Common myeloid progenitor, CD34-positive (primary cell): ENCODE data around the gene RTBDN.

Experiments
- CTCF ChIA-PET: fragments of 350-600 bp; sonication (Branson Sonifier 250); formaldehyde crosslinking; loops from one replicate; lab custom pipeline; 2021; ENCODE audit warnings: antibody characterized with exemption; lab: Charles Lee
- POLR2A ChIA-PET: fragments of 350-600 bp; sonication (Branson Sonifier 250); formaldehyde crosslinking; loops from one replicate; lab custom pipeline; 2021; ENCODE audit warnings: antibody characterized with exemption; lab: Charles Lee
- DNase-seq, 3 donors: peaks; one replicate each; pipeline versions ENCODE4 v3.0.0 to v3.0.0-alpha.2; 2013
- H3K27ac ChIP-seq, 2 experiments: 1 replicate in 1 of 2; 2 replicates in 1 of 2; pipeline ENCODE4 v1.7.0; 2013; ENCODE audit warnings: inconsistent platforms in 2 of 2, low read length in 2 of 2, mild to moderate bottlenecking in 2 of 2, low read depth in 1 of 2, moderate library complexity in 1 of 2; ENCODE audit not compliant: severe bottlenecking in 2 of 2, insufficient read depth in 1 of 2, poor library complexity in 1 of 2
- H3K27me3 ChIP-seq, 5 experiments: replicated peaks in 2 of 5; 1 replicate in 3 of 5; 2 replicates in 2 of 5; pipeline versions ENCODE4 v1.6.1 to v1.7.0; 2013; ENCODE audit warnings: low read length in 4 of 5, mild to moderate bottlenecking in 2 of 5, moderate library complexity in 2 of 5, inconsistent platforms in 1 of 5; ENCODE audit not compliant: insufficient read depth in 5 of 5, control insufficient read depth in 4 of 5
- H3K36me3 ChIP-seq, 4 experiments: 1 replicate in 2 of 4; 2 replicates in 2 of 4; pipeline versions ENCODE4 v1.6.1 to v1.7.0; 2013; ENCODE audit warnings: low read length in 3 of 4, control low read depth in 1 of 4, mild to moderate bottlenecking in 1 of 4; ENCODE audit not compliant: control insufficient read depth in 4 of 4, insufficient read depth in 4 of 4
- H3K4me1 ChIP-seq, 4 experiments: 1 replicate in 3 of 4; 2 replicates in 1 of 4; pipeline versions ENCODE4 v1.6.1 to v1.7.1; 2013; ENCODE audit warnings: low read length in 3 of 4, mild to moderate bottlenecking in 3 of 4, control low read depth in 1 of 4, inconsistent platforms in 1 of 4, moderate library complexity in 1 of 4; ENCODE audit not compliant: control insufficient read depth in 4 of 4, insufficient read depth in 4 of 4; ENCODE audit errors: control extremely low read depth in 1 of 4
- H3K4me3 ChIP-seq, 7 experiments: 1 replicate in 4 of 7; 2 replicates in 3 of 7; pipeline versions ENCODE4 v1.5.1 to v1.7.0; 2013; ENCODE audit warnings: mild to moderate bottlenecking in 7 of 7, low read length in 6 of 7, moderate library complexity in 6 of 7, inconsistent platforms in 2 of 7, low read depth in 2 of 7, control low read depth in 1 of 7; ENCODE audit not compliant: insufficient read depth in 4 of 7, control insufficient read depth in 1 of 7; ENCODE audit errors: extremely low read depth in 1 of 7
- H3K9me3 ChIP-seq, 5 experiments: 1 replicate in 4 of 5; 2 replicates in 1 of 5; pipeline versions ENCODE4 v1.6.1 to v1.7.1; 2013; ENCODE audit warnings: low read length in 4 of 5, mild to moderate bottlenecking in 2 of 5, inconsistent platforms in 1 of 5, low read depth in 1 of 5, moderate library complexity in 1 of 5; ENCODE audit not compliant: control insufficient read depth in 4 of 5, insufficient read depth in 2 of 5; ENCODE audit errors: control extremely low read depth in 1 of 5
- WGBS: methylation state at CpG from one replicate; pipeline ENCODE4 v1.1.5; 2013; ENCODE audit not compliant: insufficient coverage; 5-methylcytosine and 5-hydroxymethylcytosine counted together

The RTBDN gene

DNA sequence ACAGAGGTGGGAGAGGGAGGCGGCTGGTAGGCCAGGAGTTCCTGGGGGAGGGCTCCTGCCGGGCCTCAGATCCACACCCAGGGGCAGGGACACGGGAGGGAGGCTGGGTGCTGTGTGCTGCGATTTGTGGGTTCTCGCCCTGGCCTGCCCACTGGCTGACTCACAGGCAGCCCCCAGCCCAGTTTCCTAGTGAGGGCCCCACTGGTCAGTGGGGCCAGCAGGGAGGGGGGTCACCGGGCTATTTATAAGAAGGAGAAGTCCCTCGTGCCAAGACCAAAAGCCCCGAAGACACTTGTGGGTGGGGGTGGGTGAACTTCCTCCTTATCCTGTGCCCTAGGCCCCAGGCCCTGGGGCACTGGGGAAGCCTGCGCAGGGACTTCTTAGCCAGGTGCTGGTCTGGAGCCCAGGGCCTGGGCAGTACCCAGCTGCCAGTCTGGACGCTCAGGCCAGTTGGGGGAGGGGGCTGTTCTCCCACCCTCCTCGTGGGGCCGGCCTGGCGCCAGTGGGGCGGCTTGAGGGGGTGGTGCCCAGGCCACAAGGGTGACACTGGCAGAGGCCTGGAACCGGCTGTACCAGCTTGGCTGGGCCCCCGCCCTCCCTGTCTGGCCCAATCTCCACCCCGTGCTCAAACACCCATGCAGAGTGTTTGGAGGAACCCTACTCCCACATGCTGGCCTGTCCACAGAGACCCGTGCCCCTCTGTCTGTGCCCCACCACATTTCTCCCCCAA is 48.1 kb downstream of the RTBDN start:
- peak overlapping the region in 4 of 7 experiments; percentile 40 to 57 (median 51) for H3K4me3 ChIP-seq
- peak overlapping the region; percentile 75 to 85 for H3K27ac ChIP-seq
- POLR2A ChIA-PET: interaction anchor here (0.7 to 12.0 kb wide), 2 partner anchors 10 to 99 kb away, joined by 3 to 198 read pairs; partner anchors contain the start of gene HOOK2

DNA sequence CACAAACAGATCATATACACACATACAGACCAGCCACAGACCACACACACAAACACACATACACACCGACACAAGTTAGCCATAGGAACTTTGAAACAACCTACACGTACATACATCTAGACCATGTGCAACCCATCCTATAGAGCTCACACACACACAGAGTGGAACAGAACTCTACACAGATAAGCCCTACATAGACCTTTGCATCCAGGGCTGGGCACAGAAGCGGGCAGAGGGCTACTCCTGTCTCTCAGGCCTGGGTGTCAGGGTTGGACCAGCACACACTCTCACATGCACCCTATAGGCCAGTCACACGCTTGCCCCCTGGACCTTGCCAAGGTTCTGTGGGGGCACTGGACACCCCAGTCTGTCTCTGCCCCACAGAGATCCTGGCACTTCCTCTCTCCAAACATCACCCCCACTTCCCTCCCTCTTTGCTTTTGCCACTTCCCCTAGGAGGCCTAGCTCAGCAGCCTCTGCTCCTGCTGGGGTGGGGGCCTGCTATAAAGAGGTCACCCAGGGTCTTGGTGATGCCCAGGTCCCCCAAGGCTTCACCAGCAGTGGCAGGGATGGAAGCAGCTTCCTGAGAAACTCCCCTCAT is 48.8 kb downstream of the RTBDN start:
- ChIA-PET CTCF (interaction anchor here (0.9 to 1.1 kb wide), 2 partner anchors 9 to 11 kb away, joined by 4 to 10 read pairs; no protein-coding TSS in a partner anchor), POLR2A (interaction anchor here (0.7 to 12.0 kb wide), 3 partner anchors 7 to 99 kb away, joined by 3 to 198 read pairs (median 79); partner anchors contain the start of genes HOOK2 and JUNB)
- Histone ChIP-seq H3K4me1 (peaks cover 28 to 86% (median 86%) of the 10 kb centered on the region in 4 experiments), H3K36me3 (no peaks in the 10 kb centered on the region), H3K9me3 (no peaks in the 10 kb centered on the region), H3K4me3 (peak overlapping the region in 4 of 7 experiments; percentile 40 to 57 (median 51)), H3K27me3 (no peaks in the 10 kb centered on the region), H3K27ac (peak overlapping the region; percentile 75 to 85)
- WGBS: 55% methylated on average over 4 of the region's 4 CpGs
- peak in 2 of 3 donors; percentile 63 to 68 for DNase-seq

More for the DNA sequence above, 48.1 kb downstream of the RTBDN start:
- H3K27me3 ChIP-seq: no peaks in the 10 kb centered on the region
- H3K36me3 ChIP-seq: no peaks in the 10 kb centered on the region
- CTCF ChIA-PET: interaction anchor here (0.9 to 3.5 kb wide), 3 partner anchors 9 to 10 kb away, joined by 4 to 47 read pairs (median 10); no protein-coding TSS in a partner anchor
- no peaks in the 10 kb centered on the region for H3K9me3 ChIP-seq
- 14% methylated on average over 10 of the region's 18 CpGs for WGBS
- H3K4me1 ChIP-seq: peaks cover 29 to 93% (median 91%) of the 10 kb centered on the region in 4 experiments
- DNase-seq: peak in 2 of 3 donors; percentile 79 to 85

DNA sequence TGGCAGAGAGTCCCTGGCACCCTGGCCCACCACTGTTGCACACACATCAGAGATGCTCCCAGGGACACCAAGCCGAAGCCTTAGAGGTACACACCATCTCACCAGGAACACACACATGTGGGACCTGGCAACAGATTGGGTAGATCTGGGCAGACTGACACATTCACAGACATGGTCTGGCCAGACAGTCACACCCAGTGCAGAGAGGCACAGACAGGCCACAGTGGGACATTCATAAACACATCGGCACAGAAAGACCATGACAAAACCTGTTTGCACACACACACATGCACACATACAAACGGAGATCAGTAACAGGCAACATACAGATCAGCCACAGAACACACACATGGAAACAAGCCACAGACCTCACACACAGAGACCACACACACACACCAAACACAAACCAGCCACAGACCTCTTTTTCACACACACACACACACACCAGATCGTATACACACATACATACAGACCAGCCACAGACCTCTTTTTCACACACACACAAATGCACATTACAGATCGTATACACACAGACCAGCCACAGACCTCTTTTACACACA is 49.4 kb downstream of the RTBDN start:
- CTCF ChIA-PET: interaction anchor here (1.1 kb wide), 1 partner anchor 8 kb away, joined by 10 read pairs; no protein-coding TSS in a partner anchor
- DNase-seq: peak in 2 of 3 donors; percentile 78 to 88
- H3K4me1 ChIP-seq: peaks cover 27 to 84% (median 83%) of the 10 kb centered on the region in 4 experiments

DNA sequence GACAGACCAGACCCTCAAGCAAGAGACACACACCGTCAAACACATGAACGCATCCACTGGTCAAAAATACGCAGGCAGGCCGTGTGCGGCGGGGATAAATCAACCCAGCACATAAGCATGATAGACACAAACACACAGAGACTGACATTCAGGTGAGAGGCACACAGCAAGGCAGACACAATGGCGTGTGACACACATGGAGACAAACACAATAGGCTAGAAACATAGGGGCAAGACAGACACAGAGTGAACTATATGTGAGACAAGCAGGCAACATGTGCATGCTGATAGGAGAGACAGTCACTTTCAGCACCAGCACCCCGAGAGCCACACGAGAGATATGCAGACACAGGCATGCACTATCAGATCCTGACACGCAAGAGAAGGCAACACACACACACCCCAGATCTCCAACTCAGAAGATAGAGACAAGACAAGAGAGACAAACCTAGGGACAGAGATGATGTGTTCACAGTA is 49.9 kb downstream of the RTBDN start:
- CTCF ChIA-PET: no interaction called here
- H3K27me3 ChIP-seq: no peaks in the 10 kb centered on the region
- WGBS: 83% methylated on average over 9 of the region's 10 CpGs
- POLR2A ChIA-PET: interaction anchor here (5.9 kb wide), 1 partner anchor 8 kb away, joined by 79 read pairs; the partner anchor contains the start of gene JUNB
- peaks cover 27 to 88% (median 87%) of the 10 kb centered on the region in 4 experiments for H3K4me1 ChIP-seq
- no peak overlapping the region for H3K4me3 ChIP-seq
- peak in 2 of 3 donors; percentile 70 to 85 for DNase-seq
- H3K27ac ChIP-seq: peak overlapping the region in 1 of 2 experiments; percentile 85
- no peaks in the 10 kb centered on the region for H3K9me3 ChIP-seq
- H3K36me3 ChIP-seq: no peaks in the 10 kb centered on the region

More for the DNA sequence above, 49.4 kb downstream of the RTBDN start:
- H3K27me3 ChIP-seq: no peaks in the 10 kb centered on the region
- no peaks in the 10 kb centered on the region for H3K36me3 ChIP-seq
- POLR2A ChIA-PET: interaction anchor here (5.9 to 12.0 kb wide), 2 partner anchors 8 to 9 kb away, joined by 79 to 198 read pairs; partner anchors contain the start of genes HOOK2 and JUNB
- H3K9me3 ChIP-seq: no peaks in the 10 kb centered on the region
- peak overlapping the region in 1 of 2 experiments; percentile 85 for H3K27ac ChIP-seq
- no peak overlapping the region for H3K4me3 ChIP-seq
- 28% methylated on average over 3 of the region's 5 CpGs for WGBS

DNA sequence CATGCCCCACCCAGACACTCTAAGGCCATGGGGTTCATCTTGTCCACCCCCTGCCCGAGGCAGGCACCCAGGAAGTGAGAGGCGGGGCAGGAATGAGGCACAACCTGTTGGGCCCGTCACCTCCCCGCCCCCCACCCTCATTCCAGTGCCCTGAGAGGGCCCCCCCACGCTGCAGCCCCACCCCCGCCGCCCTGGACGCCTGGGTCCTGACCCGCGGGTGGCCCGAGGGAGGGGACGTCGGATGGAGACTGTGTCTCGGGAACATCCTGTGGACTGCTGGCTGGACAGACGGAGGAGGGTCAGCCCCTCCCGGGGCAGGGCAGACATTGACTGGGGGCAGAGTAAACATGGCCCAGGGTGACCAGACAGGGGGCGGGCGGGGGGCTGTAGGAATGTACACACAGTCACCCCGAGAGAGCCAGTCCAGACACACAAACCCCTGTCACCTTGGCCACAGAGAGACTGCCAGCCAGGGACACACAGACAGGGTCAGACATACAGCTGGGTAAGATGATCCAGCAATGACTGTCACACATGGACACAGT is 50.5 kb downstream of the RTBDN start:
- ChIA-PET CTCF (interaction anchor here (29.7 kb wide), 1 partner anchor 14 kb away, joined by 612 read pairs; the partner anchor contains the start of genes JUNB, PRDX2 and THSD8), POLR2A (interaction anchor here (5.9 kb wide), 1 partner anchor 9 kb away, joined by 79 read pairs; the partner anchor contains the start of gene JUNB)
- Histone ChIP-seq H3K27ac (peak overlapping the region in 1 of 2 experiments; percentile 85), H3K4me3 (peak overlapping the region in 4 of 7 experiments; percentile 9 to 65 (median 46)), H3K9me3 (no peaks in the 10 kb centered on the region), H3K4me1 (peaks cover 27 to 88% (median 87%) of the 10 kb centered on the region in 4 experiments), H3K27me3 (no peaks in the 10 kb centered on the region), H3K36me3 (no peaks in the 10 kb centered on the region)
- 79% methylated on average over 8 of the region's 19 CpGs for WGBS
- no peak for DNase-seq

DNA sequence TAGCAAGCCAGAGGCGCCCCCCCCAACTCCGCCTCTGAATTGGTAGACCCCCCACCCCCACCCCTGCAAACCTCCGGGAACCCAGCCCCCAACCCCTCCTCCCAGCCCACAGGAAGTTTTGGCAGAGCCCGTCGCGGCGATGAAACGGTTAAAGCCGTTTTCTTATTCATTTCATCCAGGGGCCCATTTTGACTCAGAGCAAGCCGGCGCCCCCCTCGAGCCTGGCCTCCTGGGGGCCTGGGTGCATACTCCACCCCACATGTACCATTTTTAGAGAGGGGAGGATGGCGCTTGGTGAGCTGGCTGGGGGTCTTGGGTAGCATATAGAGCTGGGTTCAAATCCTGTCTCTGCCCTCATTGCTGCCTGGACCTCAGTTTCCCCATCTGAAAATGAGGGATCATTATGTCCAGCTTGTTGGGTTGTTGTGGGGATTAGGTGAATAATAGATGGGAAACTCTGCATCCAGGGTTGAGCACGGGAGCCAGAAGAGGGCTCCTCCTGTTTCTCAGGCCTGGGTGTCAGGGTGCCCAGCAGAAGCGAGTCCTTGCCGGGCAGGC is 51.0 kb downstream of the RTBDN start:
- no peak for DNase-seq
- Histone ChIP-seq H3K27me3 (no peaks in the 10 kb centered on the region), H3K36me3 (no peaks in the 10 kb centered on the region), H3K4me1 (peaks cover 32 to 88% (median 87%) of the 10 kb centered on the region in 4 experiments), H3K27ac (peak overlapping the region in 1 of 2 experiments; percentile 85), H3K9me3 (no peaks in the 10 kb centered on the region), H3K4me3 (peak overlapping the region in 5 of 7 experiments; percentile 58 to 81 (median 65))
- 37% methylated on average over 10 of the region's 16 CpGs for WGBS
- ChIA-PET POLR2A (interaction anchor here (1.4 to 5.9 kb wide), 2 partner anchors 9 to 13 kb away, joined by 6 to 79 read pairs; partner anchors contain the start of gene JUNB), CTCF (interaction anchor here (29.7 kb wide), 1 partner anchor 14 kb away, joined by 612 read pairs; the partner anchor contains the start of genes JUNB, PRDX2 and THSD8)
